Duodenal mucosa (tissue), 2 donors: ENCODE measurements around the gene ABT1.

Source experiments
- H3K27ac ChIP-seq: one replicate; pipeline ENCODE4 v1.7.0; 2013; ENCODE audit warnings: low read depth, low read length
- H3K27me3 ChIP-seq, 2 donors: one replicate each; pipeline ENCODE4 v1.7.0; 2013; ENCODE audit warnings: low read length in 2 of 2, control low read depth in 1 of 2; ENCODE audit not compliant: insufficient read depth in 2 of 2, control insufficient read depth in 1 of 2
- H3K36me3 ChIP-seq, 2 donors: one replicate each; pipeline ENCODE4 v1.7.0; 2013; ENCODE audit warnings: low read length in 2 of 2, control low read depth in 1 of 2; ENCODE audit not compliant: insufficient read depth in 2 of 2, control insufficient read depth in 1 of 2
- H3K4me1 ChIP-seq, 2 donors: one replicate each; pipeline ENCODE4 v1.7.0; 2013; ENCODE audit warnings: low read length in 2 of 2, control low read depth in 1 of 2; ENCODE audit not compliant: insufficient read depth in 2 of 2, control insufficient read depth in 1 of 2
- H3K4me3 ChIP-seq, 2 donors: one replicate each; pipeline ENCODE4 v1.7.0; 2013; ENCODE audit warnings: low read length in 2 of 2, low read depth in 1 of 2
- H3K9ac ChIP-seq, 2 donors: one replicate each; pipeline ENCODE4 v1.7.0; 2013; ENCODE audit warnings: low read length in 2 of 2, low read depth in 1 of 2
- H3K9me3 ChIP-seq, 2 donors: one replicate each; pipeline ENCODE4 v1.7.0; 2013; ENCODE audit warnings: low read length in 2 of 2, control low read depth in 1 of 2; ENCODE audit not compliant: control insufficient read depth in 1 of 2

Gene ABT1

DNA sequence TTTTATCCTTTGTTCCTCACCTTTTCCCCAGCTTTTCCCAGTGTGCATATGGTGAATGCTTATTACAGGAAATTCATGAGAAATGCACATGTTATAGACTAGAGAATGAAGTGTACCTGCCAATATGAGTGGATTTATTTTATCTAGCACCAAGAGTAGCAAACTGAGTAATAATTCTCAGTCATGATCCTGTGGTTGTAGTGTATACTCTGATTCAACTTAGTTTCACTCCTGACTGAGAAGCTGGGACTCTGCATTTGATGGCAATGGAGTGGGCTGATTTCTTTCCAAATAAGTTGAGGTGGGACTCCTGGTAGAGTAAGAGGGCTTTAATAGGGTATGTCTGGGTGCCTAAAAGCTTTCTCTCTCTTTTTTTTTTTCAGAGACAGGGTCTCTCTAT is 4.0 kb downstream of the ABT1 start:
- Histone ChIP-seq H3K27ac (no peak overlapping the region), H3K4me3 (no peak overlapping the region), H3K27me3 (no peaks in the 10 kb centered on the region), H3K36me3 (peaks cover 16 to 22% of the 10 kb centered on the region in 2 donors), H3K9me3 (no peaks in the 10 kb centered on the region), H3K9ac (no peak overlapping the region), H3K4me1 (peaks cover 7 to 12% of the 10 kb centered on the region in 2 donors)

DNA sequence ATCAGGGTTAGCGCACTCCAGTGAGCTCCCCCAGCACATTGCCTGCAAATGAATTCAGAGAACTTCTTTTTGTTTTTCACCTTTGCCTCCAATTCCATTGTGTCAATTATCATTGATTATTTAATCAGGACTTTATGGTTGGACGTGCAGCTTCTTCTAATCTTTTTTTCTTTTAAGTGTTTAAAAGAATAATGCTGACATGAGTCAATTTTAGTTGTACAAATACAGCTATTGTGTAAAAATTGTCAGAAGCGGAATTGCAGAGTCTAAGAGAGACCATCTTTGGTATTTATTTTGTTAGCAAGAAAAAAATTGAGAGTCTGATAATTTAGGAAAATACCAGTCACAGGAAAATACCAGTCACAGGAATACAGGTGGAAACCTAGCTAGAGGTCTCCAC is 5.5 kb downstream of the ABT1 start:
- no peak overlapping the region for H3K27ac ChIP-seq
- no peaks in the 10 kb centered on the region for H3K27me3 ChIP-seq
- peaks cover 16 to 22% of the 10 kb centered on the region in 2 donors for H3K36me3 ChIP-seq

DNA sequence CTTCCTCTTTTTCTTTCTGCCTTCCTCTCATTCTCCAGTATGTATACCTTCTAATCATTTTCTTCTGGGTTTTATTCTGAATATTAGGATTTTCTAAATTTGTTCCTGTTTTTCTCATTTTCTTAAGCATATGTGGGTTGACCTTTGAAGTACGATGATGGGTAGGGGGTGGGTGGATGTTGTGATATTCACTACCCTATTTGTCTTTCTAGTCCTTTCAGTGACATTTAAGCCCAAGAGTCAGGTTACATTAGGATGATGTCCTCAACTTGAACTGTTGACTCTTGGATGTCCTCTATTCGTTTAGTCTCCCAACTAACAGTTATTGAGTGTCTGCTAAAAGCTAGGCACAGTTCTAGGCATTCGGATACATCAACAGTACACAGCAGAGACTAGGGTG is 7.3 kb downstream of the ABT1 start:
- Histone ChIP-seq H3K4me3 (no peak overlapping the region), H3K27me3 (no peaks in the 10 kb centered on the region)

More for the DNA sequence above, 5.5 kb downstream of the ABT1 start:
- Histone ChIP-seq H3K9me3 (no peaks in the 10 kb centered on the region), H3K4me1 (peaks cover 7 to 10% of the 10 kb centered on the region in 2 donors), H3K4me3 (no peak overlapping the region), H3K9ac (no peak overlapping the region)

DNA sequence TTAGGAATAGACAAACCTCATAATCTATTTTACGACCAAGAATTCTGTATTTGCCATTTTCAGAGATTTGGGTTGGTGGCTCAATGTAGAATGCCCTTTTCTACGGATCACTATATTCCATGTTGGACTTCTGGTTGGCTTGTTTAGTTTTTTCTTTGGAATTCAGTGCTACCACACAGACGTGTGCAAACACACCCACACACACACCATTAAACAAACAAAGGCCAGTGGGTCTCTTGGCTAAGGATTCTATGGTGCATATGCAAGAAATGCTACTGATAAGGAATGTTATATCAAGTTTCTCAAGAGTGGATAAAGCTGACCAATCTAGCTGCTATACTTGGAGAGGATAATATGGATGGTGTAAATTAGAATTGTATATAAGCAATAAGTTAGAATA is 8.0 kb downstream of the ABT1 start:
- Histone ChIP-seq H3K9ac (no peak overlapping the region), H3K9me3 (no peaks in the 10 kb centered on the region), H3K4me1 (peaks cover 0 to 4% of the 10 kb centered on the region in 2 donors), H3K4me3 (no peak overlapping the region), H3K27me3 (no peaks in the 10 kb centered on the region), H3K27ac (no peak overlapping the region), H3K36me3 (peaks cover 3 to 5% of the 10 kb centered on the region in 2 donors)

More for the DNA sequence above, 7.3 kb downstream of the ABT1 start:
- H3K4me1 ChIP-seq, result peaks cover 0 to 4% of the 10 kb centered on the region in 2 donors
- peaks cover 10 to 12% of the 10 kb centered on the region in 2 donors for H3K36me3 ChIP-seq
- H3K9me3 ChIP-seq, result no peaks in the 10 kb centered on the region
- no peak overlapping the region for H3K27ac ChIP-seq
- H3K9ac ChIP-seq, result no peak overlapping the region

DNA sequence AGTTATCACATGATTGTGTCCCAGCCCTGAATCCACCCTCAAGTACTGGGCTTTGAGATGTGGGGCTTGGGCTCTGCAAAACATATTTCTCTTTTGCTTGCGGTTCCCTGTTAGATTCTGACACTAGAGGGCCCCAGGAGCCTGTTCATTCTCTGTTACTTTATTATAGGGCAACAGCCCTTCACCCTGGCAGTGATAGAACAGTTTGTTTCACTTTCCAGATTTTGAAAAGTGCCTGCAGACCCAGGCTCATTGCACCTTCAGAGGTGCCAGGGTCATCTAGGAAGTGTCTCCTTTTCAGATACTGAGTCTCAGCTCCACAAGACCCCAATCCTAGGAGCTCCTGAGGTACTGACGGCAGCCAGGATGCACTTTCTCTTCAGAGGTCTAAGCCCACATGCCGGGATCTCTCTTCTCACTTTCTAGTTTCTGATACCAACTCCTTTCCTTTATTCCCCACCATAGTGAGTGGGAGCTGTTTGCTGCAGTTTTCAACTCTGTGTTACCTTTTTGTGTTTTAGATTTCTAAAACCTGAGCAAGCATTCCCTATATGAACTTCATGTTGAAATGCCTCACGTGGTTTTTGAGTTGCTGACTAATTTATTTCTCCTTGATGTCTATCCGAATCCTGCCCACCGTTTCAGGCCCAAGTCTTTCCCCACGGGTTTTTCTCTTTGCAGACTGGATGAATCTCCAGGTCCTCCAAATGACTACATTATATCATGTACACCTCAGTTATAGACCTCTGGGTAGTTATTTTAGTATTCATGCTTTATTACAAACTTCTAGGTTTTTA is 10.9 kb downstream of the ABT1 start:
- peak overlapping the region; percentile 62 to 71 for H3K4me3 ChIP-seq
- no peak overlapping the region for H3K27ac ChIP-seq
- H3K4me1 ChIP-seq, result peaks cover 0 to 4% of the 10 kb centered on the region in 2 donors
- H3K27me3 ChIP-seq, result peaks cover 9 to 10% of the 10 kb centered on the region in 2 donors
- peak overlapping the region; percentile 40 to 49 for H3K9ac ChIP-seq
- no peaks in the 10 kb centered on the region for H3K36me3 ChIP-seq
- H3K9me3 ChIP-seq, result no peaks in the 10 kb centered on the region

DNA sequence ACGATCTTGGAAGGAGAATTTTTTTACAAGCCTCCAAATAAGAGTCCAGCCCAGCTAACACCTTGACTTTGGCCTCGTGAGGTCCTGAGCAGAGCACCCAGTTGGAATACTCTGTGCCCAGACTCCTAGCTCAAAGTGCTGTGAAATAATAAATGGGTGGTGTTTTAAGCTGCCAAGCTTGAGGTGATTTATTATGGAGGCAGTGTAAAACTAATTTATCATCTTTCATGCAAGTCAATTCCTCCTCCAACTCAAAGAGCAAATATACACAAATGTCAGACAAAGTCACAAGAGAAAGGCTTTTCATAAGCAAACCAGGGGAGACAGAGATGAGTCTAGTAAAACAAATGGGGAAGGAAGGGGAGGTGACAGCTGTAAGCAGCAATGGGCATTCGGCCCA is 12.7 kb downstream of the ABT1 start:
- Histone ChIP-seq H3K9me3 (no peaks in the 10 kb centered on the region), H3K27me3 (peaks cover 27 to 28% of the 10 kb centered on the region in 2 donors), H3K27ac (no peak overlapping the region), H3K4me1 (peaks cover 9% of the 10 kb centered on the region in 2 donors), H3K4me3 (no peak overlapping the region), H3K36me3 (no peaks in the 10 kb centered on the region), H3K9ac (no peak overlapping the region)

DNA sequence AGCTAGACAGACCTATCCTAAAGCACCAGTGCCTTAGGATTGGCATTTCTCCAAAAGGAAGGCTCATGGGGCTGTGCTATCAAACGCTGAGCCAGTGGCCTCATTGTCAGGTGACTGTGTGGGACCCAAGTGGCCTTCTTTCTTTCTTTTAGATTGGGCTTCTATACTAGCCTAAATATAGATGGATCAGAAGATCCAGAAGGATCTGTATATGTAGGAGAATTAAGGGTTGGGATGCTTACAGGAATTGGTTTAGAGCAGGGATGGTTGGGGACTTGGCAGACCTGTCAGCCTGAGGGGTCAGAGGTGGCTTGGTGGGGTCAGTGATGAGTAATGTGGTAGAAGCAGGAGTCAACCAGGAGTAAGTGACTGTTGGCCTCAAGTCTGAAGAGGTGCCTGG is 14.8 kb downstream of the ABT1 start:
- Histone ChIP-seq H3K4me1 (peaks cover 9 to 11% of the 10 kb centered on the region in 2 donors), H3K9me3 (no peaks in the 10 kb centered on the region), H3K27ac (no peak overlapping the region), H3K27me3 (peaks cover 34 to 36% of the 10 kb centered on the region in 2 donors), H3K4me3 (no peak overlapping the region), H3K9ac (no peak overlapping the region), H3K36me3 (no peaks in the 10 kb centered on the region)

DNA sequence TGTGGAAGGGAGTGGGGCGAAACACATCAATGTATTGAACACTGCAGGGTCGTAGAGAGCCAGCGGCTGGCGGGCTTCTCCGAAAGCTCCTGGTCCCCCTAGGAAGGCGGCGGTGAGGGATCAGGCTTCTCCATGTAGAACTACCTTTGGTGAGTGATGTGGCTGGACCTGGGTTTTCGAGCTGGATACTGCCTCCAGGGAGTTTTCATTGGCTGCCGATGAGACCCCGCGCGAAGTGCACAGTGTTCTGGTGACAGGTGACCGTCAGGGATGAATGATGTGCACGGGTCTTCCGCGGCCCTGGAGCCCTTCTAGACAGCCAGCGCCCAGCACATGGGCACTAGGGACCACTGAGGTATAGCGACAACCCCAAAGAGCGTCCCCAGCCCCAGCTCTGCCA is 16.4 kb downstream of the ABT1 start:
- H3K9ac ChIP-seq, result no peak overlapping the region
- H3K9me3 ChIP-seq, result no peaks in the 10 kb centered on the region
- H3K4me1 ChIP-seq, result peaks cover 4 to 11% of the 10 kb centered on the region in 2 donors
- H3K36me3 ChIP-seq, result no peaks in the 10 kb centered on the region
- H3K27me3 ChIP-seq, result peaks cover 34 to 36% of the 10 kb centered on the region in 2 donors
- H3K27ac ChIP-seq, result no peak overlapping the region
- no peak overlapping the region for H3K4me3 ChIP-seq

DNA sequence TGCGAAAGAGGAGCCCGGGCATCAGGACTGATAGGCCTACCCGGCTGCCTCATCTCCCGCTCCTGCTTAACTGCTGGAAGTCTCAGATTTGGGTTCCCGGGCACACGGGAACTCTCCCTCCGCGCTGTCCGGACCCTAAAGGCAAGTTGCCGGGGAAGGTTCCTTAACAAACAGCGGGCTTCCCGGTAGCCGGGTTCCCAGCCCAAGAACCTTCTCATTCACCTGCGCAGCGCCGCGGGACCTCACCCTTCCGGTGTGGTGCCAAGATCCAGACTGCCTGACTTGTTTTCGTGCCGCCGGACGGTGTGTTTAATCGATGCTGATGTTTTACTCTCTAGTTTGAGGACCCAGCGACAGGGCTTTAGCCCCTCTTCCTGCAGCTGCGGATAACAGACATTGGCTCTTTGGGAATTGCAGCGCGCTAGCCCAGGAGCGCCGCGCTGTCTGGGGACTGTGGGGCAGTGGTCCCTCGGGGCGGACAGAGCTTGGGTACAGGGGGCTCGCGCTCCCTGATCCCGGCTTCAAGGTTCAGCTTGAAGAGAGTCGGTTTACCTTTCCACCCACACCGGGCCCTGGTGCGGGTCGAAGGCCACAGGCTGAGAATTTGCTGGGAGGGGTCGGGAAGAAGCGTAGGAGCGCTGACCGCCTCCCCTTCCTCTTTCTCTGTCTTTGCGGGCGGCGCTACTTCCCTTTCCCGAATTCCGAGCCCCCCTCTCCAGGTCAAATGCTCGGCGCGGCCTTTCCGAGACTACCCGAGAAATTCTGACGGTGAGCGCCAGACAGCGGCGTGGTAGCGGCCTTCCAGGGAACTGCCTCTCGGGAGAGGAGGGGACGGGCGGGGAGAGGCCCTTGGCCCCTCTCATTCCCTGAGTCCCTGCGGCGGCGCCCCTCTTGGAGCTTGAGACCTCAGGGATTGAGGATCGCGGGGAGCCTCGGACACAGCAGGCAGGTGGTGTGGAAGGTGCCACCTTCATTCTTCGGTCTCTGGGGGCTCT is 17.2 kb downstream of the ABT1 start:
- Histone ChIP-seq H3K27ac (no peak overlapping the region), H3K36me3 (no peaks in the 10 kb centered on the region), H3K4me1 (peaks cover 4 to 11% of the 10 kb centered on the region in 2 donors), H3K4me3 (peak overlapping the region; percentile 32 to 42), H3K27me3 (peaks cover 34 to 36% of the 10 kb centered on the region in 2 donors), H3K9me3 (no peaks in the 10 kb centered on the region), H3K9ac (peak overlapping the region in 1 of 2 donors; percentile 13)
